Measurements from ENCODE around the gene MMP2. TPM values are rescaled to one million over a fixed set of nuclear protein-coding genes. Genes with fewer than 3 reads are reported as not detected.

The MMP2 gene
- total and polyA plus RNA-seq, 4 experiments from 2014 or later: 0.55 to 0.84 TPM; not detected in 2

DNA sequence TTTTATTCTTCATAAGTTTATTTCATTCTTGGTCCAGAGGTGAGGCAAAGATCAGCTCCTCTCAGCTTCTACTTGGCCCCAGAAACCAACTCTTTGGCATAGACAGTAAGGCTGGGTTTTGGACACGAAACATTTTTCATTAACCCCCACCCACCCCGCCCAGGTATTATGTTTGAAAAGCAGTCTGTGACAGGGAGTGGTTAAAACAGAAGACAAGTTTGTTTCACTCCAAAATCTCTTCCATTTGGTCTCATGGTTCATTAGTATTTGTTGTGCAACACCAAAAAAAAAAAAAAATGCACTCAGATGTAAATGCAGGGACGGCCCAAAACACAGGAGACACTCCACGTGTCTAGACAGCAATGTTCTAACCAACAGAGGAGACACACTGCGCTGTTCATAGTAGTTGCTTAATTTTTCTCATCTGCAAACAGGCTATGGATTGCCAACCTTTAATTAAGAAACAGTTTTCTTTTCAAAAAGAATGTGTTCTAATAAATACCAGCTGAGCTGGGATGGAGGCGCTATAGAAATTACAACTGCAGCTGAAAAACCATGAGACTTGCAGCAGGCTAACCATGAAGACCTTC lies 39.8 kb upstream of the MMP2 start:
- CTCF ChIA-PET (ENCODE audit: partially characterized antibody): no interaction called here
- POLR2A ChIA-PET (ENCODE audit: partially characterized antibody): interaction anchor here (0.7 kb wide), 1 partner anchor 166 kb away, joined by 3 read pairs; no protein-coding TSS in a partner anchor
- peaks cover 5% of the 10 kb centered on the region for H3K27me3 ChIP-seq (ENCODE audit: insufficient read depth, low read length)
- H3K9me3 Mint-ChIP-seq: no peaks in the 10 kb centered on the region
- H3K4me3 ChIP-seq (ENCODE audit: low read length in 2 of 2): no peak overlapping the region
- H3K27ac Mint-ChIP-seq: no peak overlapping the region
- no peak for DNase-seq
- H3K4me3 Mint-ChIP-seq: no peak overlapping the region
- H3K36me3 ChIP-seq (ENCODE audit: insufficient read depth, low read length): no peaks in the 10 kb centered on the region
- H3K9me3 ChIP-seq (ENCODE audit: control insufficient read depth in 1 of 2, low read length in 2 of 2): no peaks in the 10 kb centered on the region
- intact Hi-C loops (cut with micrococcal nuclease): no loop called here
- no peaks in the 10 kb centered on the region for H3K4me1 Mint-ChIP-seq
- H3K4me1 ChIP-seq (ENCODE audit: insufficient read depth, low read length): no peaks in the 10 kb centered on the region
- H3K27me3 Mint-ChIP-seq: peaks cover 6 to 9% of the 10 kb centered on the region in 2 donors
- H3K36me3 Mint-ChIP-seq: no peaks in the 10 kb centered on the region
- no peak overlapping the region for H3K27ac ChIP-seq (ENCODE audit: low read depth, low read length)

DNA sequence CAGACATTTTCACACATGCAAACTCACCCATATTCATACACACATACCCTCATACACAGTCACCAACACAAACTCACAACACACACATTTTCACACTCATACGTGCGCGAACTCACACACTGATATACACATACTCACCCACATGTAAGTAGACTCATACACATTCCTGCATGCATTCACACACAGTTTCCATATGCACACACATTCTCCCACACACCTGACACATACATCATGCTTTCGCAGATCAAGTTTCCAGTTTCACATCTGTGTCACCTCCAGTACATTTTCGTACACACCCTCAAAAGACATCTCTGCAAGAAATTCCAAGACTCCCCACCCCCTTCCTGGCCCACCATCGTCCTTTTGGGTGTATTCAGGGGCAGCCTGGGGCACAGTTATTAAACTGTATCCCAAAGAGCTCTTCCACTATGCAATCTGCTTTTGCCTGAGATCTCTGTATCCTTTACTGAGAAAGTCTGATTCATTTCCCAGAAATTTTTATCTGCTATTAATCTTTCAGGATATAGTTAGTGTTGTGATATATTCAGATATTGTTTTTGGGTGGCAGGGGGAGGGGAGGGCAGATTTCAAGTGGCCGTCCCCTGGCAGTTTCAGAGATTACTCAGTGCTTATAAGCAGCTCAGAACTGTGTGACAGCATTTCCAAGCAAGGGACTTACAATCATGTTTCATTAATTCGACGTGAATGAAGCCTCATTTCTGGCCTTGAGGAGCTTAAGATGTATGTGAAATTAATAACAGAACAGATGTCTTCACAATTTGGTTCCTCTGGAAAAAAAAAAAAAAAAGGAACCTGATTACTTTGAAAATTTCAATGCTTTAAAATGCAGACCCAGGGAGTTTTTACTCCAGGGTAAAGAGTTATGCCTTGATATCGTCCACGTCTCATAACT lies 35.3 kb upstream of the MMP2 start:
- no peaks in the 10 kb centered on the region for H3K27me3 ChIP-seq (ENCODE audit: insufficient read depth, low read length)
- H3K36me3 ChIP-seq (ENCODE audit: insufficient read depth, low read length): no peaks in the 10 kb centered on the region
- H3K9me3 ChIP-seq (ENCODE audit: control insufficient read depth in 1 of 2, low read length in 2 of 2): no peaks in the 10 kb centered on the region
- H3K27ac ChIP-seq (ENCODE audit: low read depth, low read length): no peak overlapping the region
- H3K4me3 ChIP-seq (ENCODE audit: low read length in 2 of 2): no peak overlapping the region
- Mint-ChIP-seq H3K27ac (no peak overlapping the region), H3K27me3 (peaks cover 4 to 7% of the 10 kb centered on the region in 2 donors), H3K36me3 (no peaks in the 10 kb centered on the region), H3K4me1 (no peaks in the 10 kb centered on the region), H3K9me3 (no peaks in the 10 kb centered on the region), H3K4me3 (no peak overlapping the region)
- POLR2A ChIA-PET (ENCODE audit: partially characterized antibody): no interaction called here
- DNase-seq: no peak
- intact Hi-C loops (cut with micrococcal nuclease): no loop called here
- CTCF ChIA-PET (ENCODE audit: partially characterized antibody): interaction anchor here (1.5 kb wide), 1 partner anchor 21 kb away, joined by 5 read pairs; no protein-coding TSS in a partner anchor
- no peaks in the 10 kb centered on the region for H3K4me1 ChIP-seq (ENCODE audit: insufficient read depth, low read length)

DNA sequence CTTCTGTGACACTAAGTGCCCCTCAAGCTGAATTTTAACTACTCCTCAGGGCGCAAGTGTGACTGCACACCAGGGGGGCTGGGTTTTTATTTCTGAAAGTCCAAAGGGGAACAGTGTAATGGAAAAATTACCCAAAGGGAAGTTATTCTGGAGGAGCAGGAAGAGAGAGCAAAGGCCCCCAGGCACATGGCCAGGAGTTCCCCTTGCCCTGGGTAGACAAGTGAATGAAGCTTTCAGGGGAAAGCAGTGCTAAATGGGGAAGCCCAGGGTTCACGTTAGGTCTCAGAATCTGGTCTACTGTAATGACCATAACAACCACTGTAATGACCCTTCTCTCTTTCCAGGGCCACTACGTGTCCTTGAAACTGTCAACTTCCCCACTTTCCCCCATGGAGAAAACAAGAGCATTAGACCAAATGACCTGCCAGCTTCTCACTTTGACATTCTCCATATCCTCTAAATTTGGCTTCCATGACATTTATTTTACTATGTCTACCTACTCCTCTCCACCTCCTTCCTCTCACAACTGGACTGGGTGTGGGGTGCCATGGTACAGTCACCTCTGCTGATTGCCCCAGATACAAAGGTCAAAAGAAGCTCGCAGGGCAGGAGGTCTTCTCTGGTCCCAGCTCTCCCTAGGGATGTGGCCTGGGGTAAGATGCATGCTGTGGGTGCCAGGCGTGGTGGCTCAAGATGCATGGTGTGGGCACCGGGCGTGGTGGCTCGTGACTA lies 34.1 kb upstream of the MMP2 start:
- no peak overlapping the region for H3K4me3 Mint-ChIP-seq
- ChIA-PET CTCF (ENCODE audit: partially characterized antibody) (interaction anchor here (1.5 kb wide), 1 partner anchor 20 kb away, joined by 5 read pairs; no protein-coding TSS in a partner anchor), POLR2A (ENCODE audit: partially characterized antibody) (no interaction called here)
- Histone ChIP-seq H3K9me3 (ENCODE audit: control insufficient read depth in 1 of 2, low read length in 2 of 2) (no peaks in the 10 kb centered on the region), H3K27ac (ENCODE audit: low read depth, low read length) (no peak overlapping the region), H3K4me3 (ENCODE audit: low read length in 2 of 2) (no peak overlapping the region), H3K27me3 (ENCODE audit: insufficient read depth, low read length) (no peaks in the 10 kb centered on the region), H3K4me1 (ENCODE audit: insufficient read depth, low read length) (no peaks in the 10 kb centered on the region), H3K36me3 (ENCODE audit: insufficient read depth, low read length) (no peaks in the 10 kb centered on the region)
- no peaks in the 10 kb centered on the region for H3K9me3 Mint-ChIP-seq
- no peaks in the 10 kb centered on the region for H3K36me3 Mint-ChIP-seq
- no peaks in the 10 kb centered on the region for H3K4me1 Mint-ChIP-seq
- intact Hi-C loops (cut with micrococcal nuclease): no loop called here
- DNase-seq: no peak
- peaks cover 3 to 6% of the 10 kb centered on the region in 2 donors for H3K27me3 Mint-ChIP-seq
- no peak overlapping the region for H3K27ac Mint-ChIP-seq

DNA sequence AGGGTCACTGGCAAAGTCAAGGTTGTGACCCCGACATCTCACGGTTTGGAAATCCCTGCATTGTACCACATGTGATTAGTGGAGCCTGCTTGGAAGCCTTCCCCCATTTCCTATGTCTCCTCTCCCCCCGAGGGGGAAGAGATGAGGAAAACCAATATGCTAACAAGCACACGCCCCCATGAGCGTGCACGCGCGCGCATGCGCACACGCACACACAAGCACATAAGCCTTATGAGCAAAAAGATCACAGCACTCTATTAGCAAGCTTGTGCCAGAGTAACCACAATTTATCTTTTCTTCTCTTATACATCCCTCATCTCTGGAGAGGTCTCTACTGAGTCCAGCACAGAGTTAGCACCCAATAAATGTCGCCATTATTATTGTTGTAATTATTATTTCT lies 31.8 kb upstream of the MMP2 start:
- H3K27me3 Mint-ChIP-seq: peaks cover 3 to 6% of the 10 kb centered on the region in 2 donors

DNA sequence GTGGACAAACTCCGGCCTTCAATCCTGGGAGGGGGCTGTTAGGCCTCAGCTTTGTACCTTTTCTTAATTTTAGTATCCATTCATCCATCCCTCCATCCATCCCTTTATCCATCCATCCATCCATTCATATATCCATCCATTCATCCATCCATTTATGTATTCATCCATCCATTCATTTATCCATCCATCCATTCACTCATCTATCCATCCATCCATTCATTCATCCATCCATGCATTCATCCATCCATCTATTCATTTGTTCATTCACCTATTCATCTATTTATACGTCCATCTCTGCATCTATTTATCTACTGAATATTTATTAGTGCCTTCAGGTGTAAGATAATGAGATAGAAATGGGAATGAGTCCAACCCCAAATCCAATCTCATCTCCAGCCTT lies 26.0 kb upstream of the MMP2 start:
- CTCF ChIA-PET (ENCODE audit: partially characterized antibody): interaction anchor here (2.1 kb wide), 1 partner anchor 12 kb away, joined by 10 read pairs; no protein-coding TSS in a partner anchor

More for the DNA sequence above, 31.8 kb upstream of the MMP2 start:
- Histone ChIP-seq H3K4me3 (ENCODE audit: low read length in 2 of 2) (no peak overlapping the region), H3K4me1 (ENCODE audit: insufficient read depth, low read length) (no peaks in the 10 kb centered on the region), H3K27me3 (ENCODE audit: insufficient read depth, low read length) (no peaks in the 10 kb centered on the region), H3K9me3 (ENCODE audit: control insufficient read depth in 1 of 2, low read length in 2 of 2) (no peaks in the 10 kb centered on the region), H3K27ac (ENCODE audit: low read depth, low read length) (no peak overlapping the region), H3K36me3 (ENCODE audit: insufficient read depth, low read length) (no peaks in the 10 kb centered on the region)
- intact Hi-C loops (cut with micrococcal nuclease): no loop called here
- Mint-ChIP-seq H3K4me1 (no peaks in the 10 kb centered on the region), H3K4me3 (no peak overlapping the region), H3K9me3 (no peaks in the 10 kb centered on the region), H3K27ac (no peak overlapping the region), H3K36me3 (no peaks in the 10 kb centered on the region)
- ChIA-PET CTCF (ENCODE audit: partially characterized antibody) (interaction anchor here (2.5 kb wide), 1 partner anchor 18 kb away, joined by 8 read pairs; no protein-coding TSS in a partner anchor), POLR2A (ENCODE audit: partially characterized antibody) (no interaction called here)
- no peak for DNase-seq

DNA sequence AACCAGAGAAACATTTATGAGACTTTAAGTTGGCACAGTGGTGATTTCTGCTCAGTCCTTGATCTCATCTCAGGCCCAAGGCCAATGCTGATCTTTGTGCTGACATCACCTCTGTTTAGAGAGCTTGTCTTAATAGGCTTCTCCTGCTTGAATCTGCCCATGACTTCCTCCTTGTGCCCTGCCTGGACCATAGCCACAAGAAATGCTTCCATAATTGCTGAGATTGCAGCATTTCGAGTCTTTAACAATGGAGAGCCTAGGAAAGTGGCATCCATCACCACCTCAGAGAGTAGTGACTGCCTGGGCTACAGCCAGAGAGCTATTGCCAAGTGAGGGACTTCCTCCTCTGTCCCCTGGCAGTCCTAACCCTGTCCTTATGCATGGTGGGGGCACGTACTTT lies 25.1 kb upstream of the MMP2 start:
- no peaks in the 10 kb centered on the region for H3K36me3 ChIP-seq (ENCODE audit: insufficient read depth, low read length)
- no peaks in the 10 kb centered on the region for H3K27me3 ChIP-seq (ENCODE audit: insufficient read depth, low read length)
- Mint-ChIP-seq H3K36me3 (no peaks in the 10 kb centered on the region), H3K9me3 (peaks cover 0 to 4% (median 0%) of the 10 kb centered on the region in 8 donors), H3K27ac (no peak overlapping the region), H3K27me3 (peaks cover 4 to 8% of the 10 kb centered on the region in 2 donors), H3K4me1 (no peaks in the 10 kb centered on the region), H3K4me3 (no peak overlapping the region)
- ChIA-PET POLR2A (ENCODE audit: partially characterized antibody) (no interaction called here), CTCF (ENCODE audit: partially characterized antibody) (no interaction called here)
- no peak overlapping the region for H3K4me3 ChIP-seq (ENCODE audit: low read length in 2 of 2)
- no peak for DNase-seq
- intact Hi-C loops (cut with micrococcal nuclease): no loop called here
- no peaks in the 10 kb centered on the region for H3K9me3 ChIP-seq (ENCODE audit: control insufficient read depth in 1 of 2, low read length in 2 of 2)
- H3K4me1 ChIP-seq (ENCODE audit: insufficient read depth, low read length): no peaks in the 10 kb centered on the region
- no peak overlapping the region for H3K27ac ChIP-seq (ENCODE audit: low read depth, low read length)

More for the DNA sequence above, 26.0 kb upstream of the MMP2 start:
- intact Hi-C loops (cut with micrococcal nuclease): no loop called here
- Mint-ChIP-seq H3K27ac (no peak overlapping the region), H3K27me3 (peaks cover 4 to 6% of the 10 kb centered on the region in 2 donors), H3K36me3 (no peaks in the 10 kb centered on the region), H3K4me1 (no peaks in the 10 kb centered on the region), H3K9me3 (peaks cover 0 to 4% (median 0%) of the 10 kb centered on the region in 8 donors), H3K4me3 (no peak overlapping the region)
- no peaks in the 10 kb centered on the region for H3K27me3 ChIP-seq (ENCODE audit: insufficient read depth, low read length)
- H3K4me3 ChIP-seq (ENCODE audit: low read length in 2 of 2): no peak overlapping the region
- H3K36me3 ChIP-seq (ENCODE audit: insufficient read depth, low read length): no peaks in the 10 kb centered on the region
- no peak for DNase-seq
- H3K4me1 ChIP-seq (ENCODE audit: insufficient read depth, low read length): no peaks in the 10 kb centered on the region
- H3K9me3 ChIP-seq (ENCODE audit: control insufficient read depth in 1 of 2, low read length in 2 of 2): no peaks in the 10 kb centered on the region
- H3K27ac ChIP-seq (ENCODE audit: low read depth, low read length): no peak overlapping the region
- POLR2A ChIA-PET (ENCODE audit: partially characterized antibody): no interaction called here

DNA sequence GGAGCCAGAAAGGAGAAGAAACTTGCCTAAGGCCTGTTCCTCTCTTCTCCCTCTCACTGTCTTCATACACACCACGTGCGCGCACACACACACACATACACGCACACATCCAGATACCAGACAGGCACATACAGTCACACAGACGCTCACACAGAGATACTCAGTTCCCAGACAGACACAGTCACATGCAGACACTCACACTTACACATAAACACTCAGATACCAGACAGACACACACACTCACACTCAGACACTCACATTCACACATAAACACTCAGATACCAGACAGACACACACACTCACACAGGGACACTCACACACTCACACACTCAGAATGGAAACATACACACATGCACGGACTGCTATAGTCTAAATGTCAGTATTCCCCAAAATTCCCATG lies 24.1 kb upstream of the MMP2 start:
- Histone ChIP-seq H3K27ac (ENCODE audit: low read depth, low read length) (no peak overlapping the region), H3K36me3 (ENCODE audit: insufficient read depth, low read length) (no peaks in the 10 kb centered on the region), H3K27me3 (ENCODE audit: insufficient read depth, low read length) (no peaks in the 10 kb centered on the region), H3K4me3 (ENCODE audit: low read length in 2 of 2) (no peak overlapping the region), H3K9me3 (ENCODE audit: control insufficient read depth in 1 of 2, low read length in 2 of 2) (no peaks in the 10 kb centered on the region), H3K4me1 (ENCODE audit: insufficient read depth, low read length) (no peaks in the 10 kb centered on the region)
- Mint-ChIP-seq H3K27me3 (peaks cover 4 to 8% of the 10 kb centered on the region in 2 donors), H3K9me3 (peaks cover 0 to 4% (median 0%) of the 10 kb centered on the region in 8 donors), H3K4me3 (no peak overlapping the region), H3K36me3 (no peaks in the 10 kb centered on the region), H3K4me1 (no peaks in the 10 kb centered on the region), H3K27ac (no peak overlapping the region)
- CTCF ChIA-PET (ENCODE audit: partially characterized antibody): interaction anchor here (2.9 kb wide), 1 partner anchor 10 kb away, joined by 15 read pairs; no protein-coding TSS in a partner anchor
- no peak for DNase-seq
- intact Hi-C loops (cut with micrococcal nuclease): no loop called here
- POLR2A ChIA-PET (ENCODE audit: partially characterized antibody): no interaction called here

All from CD4-positive, alpha-beta memory T cell (primary cell).